Lung (tissue), 12 donors: ENCODE measurements around the gene SLC23A2. TPM values are rescaled to one million over a fixed set of nuclear protein-coding genes. Genes with fewer than 3 reads are reported as not detected.
A peak's percentile ranks its signal among the peaks of the same experiment; 100 is the strongest.

ENCODE experiments used
- ATAC-seq: fragments of 200-7000 bp; cut with Tn5 transposase; one replicate; pipeline ENCODE4 v1.9.1; 2020; ENCODE audit warnings: moderate number of reproducible peaks; ENCODE audit not compliant: insufficient read depth, low FRiP score
- DNase-seq, 3 donors: peaks; one replicate each; pipeline ENCODE4 v3.0.0-alpha.2; 2013 to 2017
- H3K27ac ChIP-seq, 2 donors: one replicate each; pipeline ENCODE4 v1.5.1; 2013; ENCODE audit warnings: mild to moderate bottlenecking in 2 of 2, moderate library complexity in 2 of 2, control low read depth in 1 of 2, inconsistent platforms in 1 of 2, low read depth in 1 of 2, low read length in 1 of 2
- H3K27me3 ChIP-seq, 3 donors: one replicate each; pipeline ENCODE4 v1.5.1; 2013; ENCODE audit warnings: low read length in 2 of 3; ENCODE audit not compliant: control insufficient read depth in 3 of 3, insufficient read depth in 3 of 3
- H3K36me3 ChIP-seq, 4 donors: one replicate each; pipeline ENCODE4 v1.5.1; 2013; ENCODE audit warnings: low read length in 4 of 4, mild to moderate bottlenecking in 1 of 4, moderate library complexity in 1 of 4; ENCODE audit not compliant: control insufficient read depth in 4 of 4, insufficient read depth in 4 of 4
- H3K4me1 ChIP-seq, 5 donors: one replicate each; pipeline ENCODE4 v1.5.1; 2013; ENCODE audit warnings: low read length in 5 of 5, mild to moderate bottlenecking in 2 of 5, moderate library complexity in 1 of 5; ENCODE audit not compliant: control insufficient read depth in 5 of 5, insufficient read depth in 5 of 5
- H3K4me3 ChIP-seq: one replicate; pipeline ENCODE4 v1.5.1; 2013; ENCODE audit warnings: mild to moderate bottlenecking, control low read depth, moderate library complexity
- H3K9ac ChIP-seq, 2 donors: one replicate each; pipeline ENCODE4 v1.5.1; 2013; ENCODE audit warnings: low read length in 2 of 2, control low read depth in 1 of 2; ENCODE audit not compliant: insufficient read depth in 1 of 2
- H3K9me3 ChIP-seq, 4 donors: one replicate each; pipeline ENCODE4 v1.5.1; 2013; ENCODE audit warnings: low read length in 3 of 4, mild to moderate bottlenecking in 1 of 4, moderate library complexity in 1 of 4; ENCODE audit not compliant: control insufficient read depth in 4 of 4, insufficient read depth in 3 of 4
- WGBS, 2 donors: extraction: QIAGEN DNeasy Blood & Tissue Kit; methylation state at CpG; one replicate each; pipeline ENCODE4 v1.1.7; 2013; 5-methylcytosine and 5-hydroxymethylcytosine counted together
- polyA plus RNA-seq, 2 donors: library from polyadenylated mRNA; stranded (reverse); fragments of 200-250 nt; gene quantifications; one replicate each; pipeline ENCODE4 v1.2.1, GENCODE V29; 2013
- total RNA-seq, 2 donors: library from RNA; depleted of rRNA in 1 of 2; stranded (reverse); fragments of >200 nt in 1 of 2; gene quantifications; one replicate each; pipeline ENCODE4 v1.2.1, GENCODE V29; 2014 to 2021
- TF ChIP-seq, protein P1 (sequence below): IDR thresholded peaks from 2 replicates; pipeline ENCODE4 v1.5.1; 2012; ENCODE audit warnings: mild to moderate bottlenecking; ENCODE audit errors: control extremely low read depth, extremely low read depth
- donor health status: control.
- donor health status: control.
- donor health status: Bipolar disorder and iron deficiency.
- donor health status: healthy.
- donor health status: DM: yes; HTN: yes; CAD: no.

Gene SLC23A2
- total and polyA plus RNA-seq, 4 donors, result 6.0 to 23.5 (median 14.3) TPM

DNA sequence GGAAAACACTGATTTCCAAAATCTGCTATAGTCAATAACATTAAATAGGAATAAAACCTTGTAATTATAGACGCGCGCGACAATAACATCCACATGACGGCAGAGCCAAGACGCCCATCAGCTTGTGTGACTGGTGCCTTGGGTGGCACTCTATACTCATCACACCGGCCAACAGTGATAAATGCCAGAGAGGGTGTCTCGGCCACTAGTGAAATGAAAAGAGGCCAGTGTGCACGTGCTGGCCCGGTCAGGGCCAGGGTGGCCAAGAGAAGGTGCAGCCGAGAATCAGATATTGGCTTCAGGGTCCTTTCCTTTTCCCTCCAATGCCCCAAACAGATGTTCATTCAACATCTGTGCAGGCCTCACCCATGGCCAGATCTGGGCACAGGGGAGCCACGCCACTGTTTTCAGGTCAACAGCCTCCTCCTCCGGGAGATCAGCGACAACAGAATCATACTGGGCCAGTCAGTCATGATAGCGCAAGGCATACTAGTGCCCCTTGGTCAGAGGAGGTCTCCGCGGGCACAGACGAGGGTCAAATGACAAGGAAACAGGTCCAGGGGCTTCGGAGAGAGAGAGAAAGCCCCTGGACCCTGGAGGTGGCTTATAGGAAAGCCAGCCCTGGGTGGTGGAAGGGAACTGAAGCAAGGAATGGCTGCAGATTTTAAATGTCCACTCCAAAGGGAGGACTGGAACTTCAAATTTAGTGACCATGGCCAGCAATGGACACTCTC, 145.1 kb downstream of the SLC23A2 start:
- no peak overlapping the region for H3K4me3 ChIP-seq
- H3K9ac ChIP-seq, result no peak overlapping the region
- no peak for DNase-seq
- TF ChIP-seq, protein P1, sequence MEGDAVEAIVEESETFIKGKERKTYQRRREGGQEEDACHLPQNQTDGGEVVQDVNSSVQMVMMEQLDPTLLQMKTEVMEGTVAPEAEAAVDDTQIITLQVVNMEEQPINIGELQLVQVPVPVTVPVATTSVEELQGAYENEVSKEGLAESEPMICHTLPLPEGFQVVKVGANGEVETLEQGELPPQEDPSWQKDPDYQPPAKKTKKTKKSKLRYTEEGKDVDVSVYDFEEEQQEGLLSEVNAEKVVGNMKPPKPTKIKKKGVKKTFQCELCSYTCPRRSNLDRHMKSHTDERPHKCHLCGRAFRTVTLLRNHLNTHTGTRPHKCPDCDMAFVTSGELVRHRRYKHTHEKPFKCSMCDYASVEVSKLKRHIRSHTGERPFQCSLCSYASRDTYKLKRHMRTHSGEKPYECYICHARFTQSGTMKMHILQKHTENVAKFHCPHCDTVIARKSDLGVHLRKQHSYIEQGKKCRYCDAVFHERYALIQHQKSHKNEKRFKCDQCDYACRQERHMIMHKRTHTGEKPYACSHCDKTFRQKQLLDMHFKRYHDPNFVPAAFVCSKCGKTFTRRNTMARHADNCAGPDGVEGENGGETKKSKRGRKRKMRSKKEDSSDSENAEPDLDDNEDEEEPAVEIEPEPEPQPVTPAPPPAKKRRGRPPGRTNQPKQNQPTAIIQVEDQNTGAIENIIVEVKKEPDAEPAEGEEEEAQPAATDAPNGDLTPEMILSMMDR, result no peak
- peak overlapping the region in 1 of 2 donors; percentile 7 for H3K27ac ChIP-seq
- peaks cover 12 to 32% (median 27%) of the 10 kb centered on the region in 4 donors for H3K36me3 ChIP-seq
- ATAC-seq, result no peak
- 96 to 98% methylated on average over 19 of the region's 19 CpGs for WGBS, 2 donors
- H3K27me3 ChIP-seq, result no peaks in the 10 kb centered on the region
- no peaks in the 10 kb centered on the region for H3K9me3 ChIP-seq
- H3K4me1 ChIP-seq, result peaks cover 0 to 4% (median 0%) of the 10 kb centered on the region in 5 donors

- DNase-seq, result no peak
- no peak for ATAC-seq
- 83 to 88% methylated on average over 14 of the region's 14 CpGs for WGBS, 2 donors
These were observed 145.8 kb downstream of the SLC23A2 start for GRCh38 chr20:4855555-4855954.

DNA sequence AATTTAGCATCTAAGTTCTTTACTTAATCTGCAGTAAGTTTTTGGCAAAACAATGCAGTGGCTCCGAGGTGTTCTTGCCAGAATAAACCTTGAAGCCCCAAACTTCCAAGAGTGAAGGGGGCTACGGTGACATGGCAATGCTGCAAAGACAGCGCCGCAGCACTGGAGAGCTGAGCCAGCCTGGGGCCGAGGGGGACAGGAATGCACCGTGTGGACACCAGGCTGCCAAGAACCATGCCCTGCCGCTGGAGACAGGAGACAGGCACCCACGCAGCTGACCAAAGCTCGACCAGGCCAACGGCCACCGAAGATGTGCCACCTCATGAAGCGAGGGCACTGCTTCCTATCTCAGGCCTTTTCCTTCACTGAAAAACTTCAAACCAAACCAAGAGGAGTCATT, 146.2 kb downstream of the SLC23A2 start:
- DNase-seq (no peak), ATAC-seq (no peak)
- Histone ChIP-seq H3K4me1 (peaks cover 0 to 4% (median 0%) of the 10 kb centered on the region in 5 donors), H3K36me3 (peaks cover 9 to 26% (median 23%) of the 10 kb centered on the region in 4 donors), H3K27ac (no peak overlapping the region), H3K27me3 (no peaks in the 10 kb centered on the region), H3K9ac (no peak overlapping the region), H3K4me3 (no peak overlapping the region), H3K9me3 (no peaks in the 10 kb centered on the region)
- TF ChIP-seq, protein P1, result no peak
- 96% methylated on average over 12 of the region's 12 CpGs for WGBS, 2 donors

More at GRCh38 chr20:4855555-4855954, 145.8 kb downstream of the SLC23A2 start:
- TF ChIP-seq, protein P1, result no peak
- H3K4me1 ChIP-seq, result peaks cover 0 to 4% (median 0%) of the 10 kb centered on the region in 5 donors
- no peaks in the 10 kb centered on the region for H3K27me3 ChIP-seq
- no peak overlapping the region for H3K4me3 ChIP-seq
- no peaks in the 10 kb centered on the region for H3K9me3 ChIP-seq
- H3K36me3 ChIP-seq, result peaks cover 9 to 29% (median 26%) of the 10 kb centered on the region in 4 donors
- H3K27ac ChIP-seq, result no peak overlapping the region
- H3K9ac ChIP-seq, result no peak overlapping the region

GRCh38 chr20:4854561-4854901, 146.8 kb downstream of the SLC23A2 start:
- H3K4me3 ChIP-seq, result no peak overlapping the region
- peaks cover 9 to 25% (median 20%) of the 10 kb centered on the region in 4 donors for H3K36me3 ChIP-seq
- peaks cover 0 to 4% (median 0%) of the 10 kb centered on the region in 5 donors for H3K4me1 ChIP-seq
- no peak overlapping the region for H3K27ac ChIP-seq
- no peak overlapping the region for H3K9ac ChIP-seq
- H3K27me3 ChIP-seq, result no peaks in the 10 kb centered on the region
- 95 to 96% methylated on average over 4 of the region's 4 CpGs for WGBS, 2 donors
- TF ChIP-seq, protein P1, result no peak
- no peak for DNase-seq
- H3K9me3 ChIP-seq, result no peaks in the 10 kb centered on the region
- no peak for ATAC-seq
